GM12878 (cell line): ENCODE results near the gene GNG10. TPM values are rescaled to one million over a fixed set of nuclear protein-coding genes. Genes with fewer than 3 reads are reported as not detected.

Experiments used
- ATAC-seq: fragments of 200-7000 bp; cut with Tn5 transposase; 3 replicates; pipeline ENCODE4 v1.9.1; 2020; ENCODE audit warnings: mild to moderate bottlenecking, moderate library complexity
- BruUV-seq: library from RNA; stranded (reverse); fragments of 400-500 nt; replicated peaks from 2 replicates; lab custom pipeline; 2021; lab: Mats Ljungman, UMichigan
- CTCF ChIA-PET: fragments of 300-600 bp; sonication (Branson Sonifier 250); formaldehyde crosslinking; extraction: SDS; loops from one replicate; lab custom pipeline; 2021; ENCODE audit warnings: inconsistent platforms; lab: Yijun Ruan, JAX
- POLR2A ChIA-PET: fragments of 350-600 bp; formaldehyde crosslinking; extraction: SDS; loops from one replicate; lab custom pipeline; 2021; ENCODE audit warnings: inconsistent platforms; lab: Charles Lee
- RAD21 ChIA-PET: fragments of 300-600 bp; sonication (Branson Sonifier 250); formaldehyde crosslinking; loops from one replicate; lab custom pipeline; 2023; ENCODE audit warnings: antibody characterized with exemption; ENCODE audit not compliant: unreplicated experiment; lab: Charles Lee
- SMC1A ChIA-PET: fragments of 300-600 bp; sonication (Branson Sonifier 250); formaldehyde crosslinking; loops from one replicate; lab custom pipeline; 2023; ENCODE audit not compliant: unreplicated experiment, uncharacterized antibody; lab: Charles Lee
- DNase-seq: peaks from one replicate; pipeline ENCODE4 v3.0.0-alpha.2; 2011; ENCODE audit warnings: low read depth, low spot score
- FAIRE-seq: peaks from 3 replicates; lab custom pipeline; 2011; peaks lifted over from hg19 to GRCh38; lab: Jason Lieb, UNC
- H2AFZ ChIP-seq: 2 replicates; pipeline ENCODE4 v1.6.0; 2011; ENCODE audit warnings: low read depth, low read length, control low read depth; ENCODE audit not compliant: control insufficient read depth
- H3K27ac ChIP-seq: 2 replicates; pipeline ENCODE4 v1.5.1; 2011; ENCODE audit warnings: control low read depth; ENCODE audit not compliant: control insufficient read depth, insufficient read depth
- H3K27me3 ChIP-seq, 2 experiments: replicated peaks in 1 of 2; 2 replicates each; pipeline versions ENCODE4 v1.6.0 to v1.6.1; 2011; ENCODE audit warnings: low read length in 1 of 2; ENCODE audit not compliant: control insufficient read depth in 2 of 2, insufficient read depth in 2 of 2
- H3K36me3 ChIP-seq, 2 experiments: 2 replicates each; pipeline ENCODE4 v1.5.1; 2011; ENCODE audit warnings: low read length in 1 of 2; ENCODE audit not compliant: control insufficient read depth in 2 of 2, insufficient read depth in 2 of 2
- H3K4me1 ChIP-seq: 2 replicates; pipeline ENCODE4 v1.6.1; 2011; ENCODE audit warnings: mild to moderate bottlenecking, low read length, moderate library complexity, mixed read lengths; ENCODE audit not compliant: control insufficient read depth, insufficient read depth
- H3K4me2 ChIP-seq: 2 replicates; pipeline ENCODE4 v1.6.0; 2011; ENCODE audit warnings: control low read depth; ENCODE audit not compliant: control insufficient read depth, insufficient read depth
- H3K4me3 ChIP-seq: fragments of 200-600 bp; sonication (generic); 2 replicates; pipeline ENCODE4 v1.5.1; 2016
- H3K79me2 ChIP-seq: 2 replicates; pipeline ENCODE4 v1.6.0; 2011; ENCODE audit warnings: low read length; ENCODE audit not compliant: control insufficient read depth, insufficient read depth
- H3K9ac ChIP-seq: 2 replicates; pipeline ENCODE4 v1.8.0; 2011; ENCODE audit warnings: low read length, control low read depth, mixed read lengths; ENCODE audit not compliant: control insufficient read depth, insufficient read depth
- H3K9me3 ChIP-seq: replicated peaks from 3 replicates; pipeline ENCODE4 v1.5.1; 2011; ENCODE audit warnings: mild to moderate bottlenecking, low read length; ENCODE audit not compliant: control insufficient read depth, insufficient read depth
- H4K20me1 ChIP-seq: 2 replicates; pipeline ENCODE4 v1.6.0; 2011; ENCODE audit not compliant: control insufficient read depth, insufficient read depth
- BMI1 ChIP-seq: fragments of 450-650 bp; IDR thresholded peaks from 2 replicates; pipeline ENCODE4 v1.6.1; 2016; ENCODE audit warnings: mild to moderate bottlenecking, moderate library complexity, borderline replicate concordance
- GATAD2B ChIP-seq: fragments of 450-650 bp; conservative IDR thresholded peaks from 2 replicates; pipeline ENCODE4 v1.6.1; 2017; ENCODE audit warnings: low read depth, mild to moderate bottlenecking, moderate library complexity
- HDGF ChIP-seq: fragments of 450-650 bp; IDR thresholded peaks from 2 replicates; pipeline ENCODE4 v1.6.1; 2016; ENCODE audit warnings: antibody characterized with exemption
- POLR2AphosphoS5 ChIP-seq: IDR thresholded peaks from 2 replicates; pipeline ENCODE4 v1.6.1; 2011; ENCODE audit warnings: mild to moderate bottlenecking, low read length, inconsistent platforms
- ZBED1 ChIP-seq: IDR thresholded peaks from 2 replicates; pipeline ENCODE4 v1.6.1; 2016; ENCODE audit warnings: borderline replicate concordance
- WGBS: methylation state at CpG from one replicate; pipeline ENCODE4 v1.1.6; 2016; ENCODE audit warnings: low lambda C conversion rate; ENCODE audit not compliant: insufficient replicate concordance, insufficient coverage; ENCODE audit errors: missing lambda C conversion rate; 5-methylcytosine and 5-hydroxymethylcytosine counted together
- in situ Hi-C: fragments of 300-500 bp; cut with MboI; formaldehyde crosslinking; loops from 9 replicates; pipeline ENCODE4 v1.14.3; 2018; ENCODE audit warnings: mixed read lengths
- intact Hi-C: fragments of 100-400 bp; cut with micrococcal nuclease; formaldehyde crosslinking; loops from one replicate; pipeline ENCODE4 v1.14.2; 2022; ENCODE audit not compliant: unreplicated experiment
- polyA plus RNA-seq, 11 experiments: library from polyadenylated mRNA; depleted of rRNA in 4 of 11; unstranded in 6 of 11; stranded (reverse) in 5 of 11; fragments of >200 nt; fragmentation: Nextera tagmentation in 4 of 11; fragmentation: Illumina TruSeq in 1 of 11; extraction: Ambion mirVana in 4 of 11; extraction: Trizol in 1 of 11; gene quantifications; 1 replicate in 1 of 11; 2 replicates in 10 of 11; pipeline versions ENCODE4 v1.2.1 to v1.2.3, GENCODE V29; 2011 to 2016; ENCODE audit warnings: inconsistent platforms in 2 of 11, missing spikeins in 2 of 11, low read depth in 1 of 11
- total RNA-seq, 4 experiments: library from RNA; depleted of rRNA in 3 of 4; stranded (reverse); fragments of >200 nt in 3 of 4; fragmentation: Illumina TruSeq in 1 of 4; extraction: Trizol in 1 of 4; gene quantifications; 2 replicates each; pipeline versions ENCODE4 v1.2.1 to v1.2.3, GENCODE V29; 2013 to 2021
- TF ChIP-seq, protein P1 (sequence below): fragments of 450-650 bp; IDR thresholded peaks from 2 replicates; pipeline ENCODE4 v1.6.1; 2018; ENCODE audit warnings: mild to moderate bottlenecking, low read depth, moderate library complexity; ENCODE audit not compliant: partially characterized antibody

GNG10 gene
- total and polyA plus RNA-seq, 10 of the 15 experiments (the other 5 are each of a cell fraction or from before 2014, with no cell fraction given): 12.0 to 28.2 (median 22.7) TPM

DNA sequence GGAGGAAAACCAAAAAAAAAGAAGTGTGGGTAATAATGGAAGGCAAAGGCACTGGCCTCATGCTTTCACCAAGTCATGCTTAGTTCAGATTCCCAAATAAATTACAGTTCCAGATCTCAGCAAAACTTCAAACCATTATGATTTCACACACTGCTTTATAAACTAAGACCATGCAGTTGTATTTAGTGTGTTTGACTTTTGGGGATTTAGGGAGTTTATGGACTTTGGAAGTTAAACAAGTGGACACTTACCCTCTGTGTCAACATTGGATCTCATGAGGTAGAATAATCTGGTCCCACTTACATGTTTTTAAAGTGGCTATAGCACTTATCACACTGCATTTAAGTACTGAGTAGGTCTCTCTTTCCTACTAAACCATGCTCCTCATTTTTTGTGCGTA lies 26.5 kb upstream of the GNG10 start (continued):
- TF ChIP-seq BMI1 (no peak), ZBED1 (no peak), POLR2AphosphoS5 (no peak)
- TF ChIP-seq, protein P1, sequence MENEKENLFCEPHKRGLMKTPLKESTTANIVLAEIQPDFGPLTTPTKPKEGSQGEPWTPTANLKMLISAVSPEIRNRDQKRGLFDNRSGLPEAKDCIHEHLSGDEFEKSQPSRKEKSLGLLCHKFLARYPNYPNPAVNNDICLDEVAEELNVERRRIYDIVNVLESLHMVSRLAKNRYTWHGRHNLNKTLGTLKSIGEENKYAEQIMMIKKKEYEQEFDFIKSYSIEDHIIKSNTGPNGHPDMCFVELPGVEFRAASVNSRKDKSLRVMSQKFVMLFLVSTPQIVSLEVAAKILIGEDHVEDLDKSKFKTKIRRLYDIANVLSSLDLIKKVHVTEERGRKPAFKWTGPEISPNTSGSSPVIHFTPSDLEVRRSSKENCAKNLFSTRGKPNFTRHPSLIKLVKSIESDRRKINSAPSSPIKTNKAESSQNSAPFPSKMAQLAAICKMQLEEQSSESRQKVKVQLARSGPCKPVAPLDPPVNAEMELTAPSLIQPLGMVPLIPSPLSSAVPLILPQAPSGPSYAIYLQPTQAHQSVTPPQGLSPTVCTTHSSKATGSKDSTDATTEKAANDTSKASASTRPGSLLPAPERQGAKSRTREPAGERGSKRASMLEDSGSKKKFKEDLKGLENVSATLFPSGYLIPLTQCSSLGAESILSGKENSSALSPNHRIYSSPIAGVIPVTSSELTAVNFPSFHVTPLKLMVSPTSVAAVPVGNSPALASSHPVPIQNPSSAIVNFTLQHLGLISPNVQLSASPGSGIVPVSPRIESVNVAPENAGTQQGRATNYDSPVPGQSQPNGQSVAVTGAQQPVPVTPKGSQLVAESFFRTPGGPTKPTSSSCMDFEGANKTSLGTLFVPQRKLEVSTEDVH: no peak

DNA sequence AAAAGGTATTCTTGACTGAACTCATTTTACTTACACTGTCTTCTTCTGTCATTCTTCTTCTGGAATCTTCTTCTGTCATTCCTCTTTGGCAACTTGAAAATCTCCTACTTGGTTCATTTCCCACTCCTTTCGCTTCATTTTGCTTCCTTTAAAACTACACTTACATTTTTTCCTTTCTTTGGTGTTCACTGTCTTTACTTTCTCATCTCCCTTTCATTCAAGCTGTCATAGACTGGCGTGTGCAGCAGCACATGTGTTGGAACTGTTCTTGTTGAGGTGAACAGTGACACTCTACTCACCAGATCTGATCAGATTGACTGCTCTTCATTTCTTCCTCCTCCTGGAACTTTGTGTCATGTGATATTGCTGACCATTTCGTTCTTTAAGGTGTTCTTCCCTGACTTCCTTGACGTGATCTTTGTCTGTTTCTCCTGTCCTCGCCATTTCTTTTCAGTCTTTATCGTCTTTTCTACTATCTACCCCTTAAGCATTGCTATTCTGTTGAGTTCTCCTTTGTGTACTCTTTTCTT lies 23.9 kb upstream of the GNG10 start:
- H2AFZ ChIP-seq: no peak overlapping the region
- FAIRE-seq (no peak), ATAC-seq (no peak), DNase-seq (no peak)
- 0 out of 4 replicates have a peak, but pooled peaks cover 0 to 3% of the 10 kb centered on the region in 2 experiments for H3K36me3 ChIP-seq
- no peaks in the 10 kb centered on the region; the same call in 1 of the 2 replicates for H3K4me1 ChIP-seq
- no peak overlapping the region for H3K27ac ChIP-seq
- H3K4me3 ChIP-seq: no peak overlapping the region
- ChIA-PET CTCF (interaction anchor here (1.7 kb wide), 1 partner anchor 39 kb away, joined by 4 read pairs; no protein-coding TSS in a partner anchor), POLR2A (no interaction called here), SMC1A (interaction anchor here (0.9 kb wide), 1 partner anchor 437 kb away, joined by 3 read pairs; no protein-coding TSS in a partner anchor), RAD21 (no interaction called here)
- H3K4me2 ChIP-seq: 0 out of 2 replicates have a peak overlapping the region, but pooled peaks have one; percentile 7
- in situ Hi-C loops: no loop called here
- 89% methylated on average over 6 of the region's 6 CpGs for WGBS
- no peaks in the 10 kb centered on the region for H3K27me3 ChIP-seq
- TF ChIP-seq HDGF (0 out of 2 replicates have a peak, but pooled peaks have one; percentile 33), GATAD2B (no peak)
- peaks cover 68% of the 10 kb centered on the region for H3K79me2 ChIP-seq
- no TSS peak for BruUV-seq
- H3K9me3 ChIP-seq: no peaks in the 10 kb centered on the region; the same call in 2 of the 3 replicates
- intact Hi-C loops: loop anchor here (10.0 kb wide), 2 partner anchors 437 to 1383 kb away; partner anchors contain the start of gene TXN
- no peaks in the 10 kb centered on the region for H4K20me1 ChIP-seq
- H3K9ac ChIP-seq: no peak overlapping the region
